Measurements from ENCODE around the gene PARS2.

The PARS2 gene

GRCh38 chr1:54708385-54708784 lies 55.9 kb downstream of the PARS2 start:
- TF ChIP-seq MYC (IDR thresholded peaks at IDR 0.05; ENCODE audit: low read depth, low read length): no peak
- no peak for TF ChIP-seq CTCF (IDR thresholded peaks at IDR 0.05; ENCODE audit: low read depth, low read length)
- no peak for TF ChIP-seq POLR2A (IDR thresholded peaks at IDR 0.05; ENCODE audit: extremely low read depth, insufficient read length)
- TF ChIP-seq MAX (IDR thresholded peaks at IDR 0.05; ENCODE audit: low read depth, low read length): no peak
- DNase-seq (ENCODE audit: low read depth): no peak
- no peak overlapping the region for H3K4me3 ChIP-seq (ENCODE audit: low read depth, low read length)
